PC-3 (cell line): ENCODE measurements around the gene ZNF394.

ENCODE experiments used
- CTCF ChIP-seq: fragments of 300-600 bp; sonication (generic); conservative IDR thresholded peaks from 2 replicates; pipeline ENCODE4 v1.5.1; 2017; ENCODE audit warnings: antibody characterized with exemption, low read depth, mild to moderate bottlenecking, low read length
- EZH2 ChIP-seq: fragments of 300-600 bp; sonication (generic); IDR thresholded peaks from one replicate; pipeline ENCODE4 v1.6.1; 2017; ENCODE audit warnings: antibody characterized with exemption, mild to moderate bottlenecking, low read length; ENCODE audit not compliant: unreplicated experiment
- EZH2phosphoT487 ChIP-seq: fragments of 300-600 bp; sonication (generic); IDR thresholded peaks from 2 replicates; pipeline ENCODE4 v1.6.1; 2018; ENCODE audit warnings: mild to moderate bottlenecking, antibody characterized with exemption, low read length, borderline replicate concordance

DNA sequence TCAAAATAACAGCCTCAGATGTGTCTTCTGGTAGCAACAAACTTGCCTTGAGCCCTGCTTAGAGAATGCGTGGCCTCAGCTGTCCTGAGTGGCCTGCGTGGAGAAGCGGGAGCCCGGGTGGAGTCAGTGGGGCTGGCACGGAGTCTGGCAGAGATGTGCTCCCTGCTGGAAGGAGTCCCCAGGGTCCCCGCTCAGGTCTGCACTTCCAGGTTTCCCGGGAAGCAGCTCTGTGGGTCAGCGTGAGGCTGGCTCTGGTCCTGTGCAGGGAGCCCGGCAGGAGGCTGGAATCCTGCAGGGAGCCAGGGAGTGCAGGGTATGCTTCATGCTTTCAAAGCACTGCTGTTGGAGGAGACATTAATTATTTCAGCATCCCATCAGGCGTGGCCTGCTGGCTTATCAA is 51.2 kb downstream of the ZNF394 start:
- TF ChIP-seq CTCF (no peak), EZH2 (no peak), EZH2phosphoT487 (no peak)
